ENCODE results near the gene PNRC2. TPM values are rescaled to one million over a fixed set of nuclear protein-coding genes. Genes with fewer than 3 reads are reported as not detected.
"Not testable (repeated sequence)": the region's sequence is repeated elsewhere in the genome, so short reads cannot be mapped to it uniquely, and the experiment has no call there.

Gene PNRC2
- total RNA-seq, 1 donor from 2014 or later: 106 TPM

- H3K4me1 Mint-ChIP-seq (ENCODE audit: low read depth, unreplicated experiment): peaks cover 10% of the 10 kb centered on the region
- no peak overlapping the region for H3K27ac Mint-ChIP-seq (ENCODE audit: unreplicated experiment)
- no peaks in the 10 kb centered on the region for H3K9me3 Mint-ChIP-seq (ENCODE audit: unreplicated experiment)
- no peak overlapping the region for H3K4me3 Mint-ChIP-seq (ENCODE audit: unreplicated experiment)
- no peaks in the 10 kb centered on the region for H3K36me3 Mint-ChIP-seq (ENCODE audit: unreplicated experiment)
- no peak for TF ChIP-seq CTCF (IDR thresholded peaks at IDR 0.05; ENCODE audit: partially characterized antibody, unreplicated experiment)
- DNase-seq: no peak
- H3K27me3 Mint-ChIP-seq (ENCODE audit: unreplicated experiment): no peaks in the 10 kb centered on the region
These were observed 47.5 kb downstream of the PNRC2 start for GRCh38 chr1:24007079-24007478.

- not testable (repeated sequence) for H3K27me3 Mint-ChIP-seq (ENCODE audit: unreplicated experiment); H3K9me3 Mint-ChIP-seq (ENCODE audit: unreplicated experiment); H3K4me1 Mint-ChIP-seq (ENCODE audit: low read depth, unreplicated experiment); DNase-seq; H3K36me3 Mint-ChIP-seq (ENCODE audit: unreplicated experiment); H3K27ac Mint-ChIP-seq (ENCODE audit: unreplicated experiment); H3K4me3 Mint-ChIP-seq (ENCODE audit: unreplicated experiment)
These were observed 49.1 kb downstream of the PNRC2 start for GRCh38 chr1:24008574-24009184.

GRCh38 chr1:24009406-24009805 is 49.8 kb downstream of the PNRC2 start:
- DNase-seq: no peak
- Mint-ChIP-seq H3K27ac (ENCODE audit: unreplicated experiment) (no peak overlapping the region), H3K27me3 (ENCODE audit: unreplicated experiment) (peaks cover 2% of the 10 kb centered on the region), H3K9me3 (ENCODE audit: unreplicated experiment) (no peaks in the 10 kb centered on the region), H3K36me3 (ENCODE audit: unreplicated experiment) (no peaks in the 10 kb centered on the region), H3K4me1 (ENCODE audit: low read depth, unreplicated experiment) (peaks cover 3% of the 10 kb centered on the region), H3K4me3 (ENCODE audit: unreplicated experiment) (no peak overlapping the region)
- no peak for TF ChIP-seq CTCF (IDR thresholded peaks at IDR 0.05; ENCODE audit: partially characterized antibody, unreplicated experiment)

GRCh38 chr1:24010650-24011049 is 51.0 kb downstream of the PNRC2 start:
- no peak for DNase-seq
- H3K4me1 Mint-ChIP-seq (ENCODE audit: low read depth, unreplicated experiment): peaks cover 3% of the 10 kb centered on the region
- TF ChIP-seq CTCF (IDR thresholded peaks at IDR 0.05; ENCODE audit: partially characterized antibody, unreplicated experiment): no peak
- no peak overlapping the region for H3K4me3 Mint-ChIP-seq (ENCODE audit: unreplicated experiment)
- no peaks in the 10 kb centered on the region for H3K36me3 Mint-ChIP-seq (ENCODE audit: unreplicated experiment)
- no peaks in the 10 kb centered on the region for H3K9me3 Mint-ChIP-seq (ENCODE audit: unreplicated experiment)
- no peak overlapping the region for H3K27ac Mint-ChIP-seq (ENCODE audit: unreplicated experiment)
- peaks cover 2% of the 10 kb centered on the region for H3K27me3 Mint-ChIP-seq (ENCODE audit: unreplicated experiment)

- not testable (repeated sequence) for DNase-seq; H3K27ac Mint-ChIP-seq (ENCODE audit: unreplicated experiment); H3K9me3 Mint-ChIP-seq (ENCODE audit: unreplicated experiment); H3K4me1 Mint-ChIP-seq (ENCODE audit: low read depth, unreplicated experiment); H3K27me3 Mint-ChIP-seq (ENCODE audit: unreplicated experiment); H3K36me3 Mint-ChIP-seq (ENCODE audit: unreplicated experiment); H3K4me3 Mint-ChIP-seq (ENCODE audit: unreplicated experiment)
These were observed 53.2 kb downstream of the PNRC2 start for GRCh38 chr1:24012878-24013277.

Small RNA genes lying within 50 kb of the gene (microRNA-seq; reads per million reads assigned to microRNA genes)
- not detected for gene MIR378F (ENCODE audit: unreplicated experiment)

Other genes with a start within 250 kb of the PNRC2 start
- 40.6 TPM for gene ELOA, start 216.4 kb upstream of the PNRC2 start, total RNA-seq (ENCODE audit: unreplicated experiment)
- gene PITHD1, start 181.4 kb upstream of the PNRC2 start, total RNA-seq (ENCODE audit: unreplicated experiment): 35.0 TPM
- 191 TPM for gene LYPLA2, start 168.7 kb upstream of the PNRC2 start, total RNA-seq (ENCODE audit: unreplicated experiment)
- 32.6 TPM for gene GALE, start 159.1 kb upstream of the PNRC2 start, total RNA-seq (ENCODE audit: unreplicated experiment)
- 19.4 TPM for gene HMGCL, start 134.4 kb upstream of the PNRC2 start, total RNA-seq (ENCODE audit: unreplicated experiment)
- 8.8 TPM for gene FUCA1, start 91.5 kb upstream of the PNRC2 start, total RNA-seq (ENCODE audit: unreplicated experiment)
- not detected for gene CNR2, start 46.5 kb upstream of the PNRC2 start, total RNA-seq (ENCODE audit: unreplicated experiment)
- 158 TPM for gene SRSF10, start 20.5 kb downstream of the PNRC2 start, total RNA-seq (ENCODE audit: unreplicated experiment)
- not detected for gene MYOM3, start 152.3 kb downstream of the PNRC2 start, total RNA-seq (ENCODE audit: unreplicated experiment)
- gene IL22RA1, start 183.3 kb downstream of the PNRC2 start, total RNA-seq (ENCODE audit: unreplicated experiment): not detected
- gene IFNLR1, start 227.5 kb downstream of the PNRC2 start, total RNA-seq (ENCODE audit: unreplicated experiment): 0.47 TPM